Thoracic aorta (tissue), 2 donors: Measurements from ENCODE around the gene MRPS9. TPM values are rescaled to one million over a fixed set of nuclear protein-coding genes. Genes with fewer than 3 reads are reported as not detected.

Source experiments
- ATAC-seq: fragments of 150-250 bp; one replicate; pipeline ENCODE4 v1.8.0; 2017; ENCODE audit warnings: low read depth; ENCODE audit not compliant: insufficient number of reproducible peaks, low FRiP score
- DNase-seq: peaks from one replicate; pipeline ENCODE4 v3.0.0-alpha.2; 2020; ENCODE audit warnings: low spot score
- H3K27ac ChIP-seq, 2 donors: fragments of 200-600 bp; sonication (generic); 1 replicate in 1 of 2; 2 replicates in 1 of 2; pipeline ENCODE4 v1.5.1; 2016; ENCODE audit warnings: mild to moderate bottlenecking in 2 of 2, moderate library complexity in 2 of 2
- H3K27me3 ChIP-seq: fragments of 200-600 bp; sonication (generic); replicated peaks from 2 replicates; pipeline ENCODE4 v1.6.0; 2016; ENCODE audit warnings: mild to moderate bottlenecking; ENCODE audit not compliant: insufficient read depth
- H3K36me3 ChIP-seq: fragments of 200-600 bp; sonication (generic); one replicate; pipeline ENCODE4 v1.5.1; 2016
- H3K4me1 ChIP-seq, 2 donors: fragments of 200-600 bp; sonication (generic); 1 replicate in 1 of 2; 2 replicates in 1 of 2; pipeline versions ENCODE4 v1.5.1 to v1.6.0; 2016; ENCODE audit warnings: low read depth in 2 of 2, mild to moderate bottlenecking in 1 of 2; ENCODE audit not compliant: control insufficient read depth in 1 of 2
- H3K4me3 ChIP-seq: fragments of 200-600 bp; sonication (generic); 2 replicates; pipeline ENCODE4 v1.5.1; 2016; ENCODE audit warnings: mild to moderate bottlenecking
- H3K9me3 ChIP-seq: fragments of 200-600 bp; sonication (generic); 2 replicates; pipeline ENCODE4 v1.5.1; 2016
- total RNA-seq, 2 donors: library from RNA; depleted of rRNA; stranded (reverse); fragments of >200 nt; gene quantifications; one replicate each; pipeline versions ENCODE4 v1.1.0 to v1.2.3, GENCODE V29; 2016
- TF ChIP-seq, protein P1 (sequence below): fragments of 200-600 bp; sonication (generic); IDR thresholded peaks from one replicate; pipeline ENCODE4 v1.5.1; 2019; ENCODE audit warnings: antibody characterized with exemption

Gene MRPS9
- total RNA-seq, 2 donors from 2014 or later = 6.5 to 18.0 TPM

GRCh38 chr2:105082107-105082506 is 44.2 kb downstream of the MRPS9 start:
- Histone ChIP-seq H3K36me3 (no peaks in the 10 kb centered on the region), H3K4me1 (peaks cover 7 to 21% of the 10 kb centered on the region in 2 donors), H3K9me3 (no peaks in the 10 kb centered on the region), H3K27me3 (no peaks in the 10 kb centered on the region), H3K27ac (no peak overlapping the region), H3K4me3 (no peak overlapping the region)
- DNase-seq (no peak), ATAC-seq (no peak)
- TF ChIP-seq, protein P1, sequence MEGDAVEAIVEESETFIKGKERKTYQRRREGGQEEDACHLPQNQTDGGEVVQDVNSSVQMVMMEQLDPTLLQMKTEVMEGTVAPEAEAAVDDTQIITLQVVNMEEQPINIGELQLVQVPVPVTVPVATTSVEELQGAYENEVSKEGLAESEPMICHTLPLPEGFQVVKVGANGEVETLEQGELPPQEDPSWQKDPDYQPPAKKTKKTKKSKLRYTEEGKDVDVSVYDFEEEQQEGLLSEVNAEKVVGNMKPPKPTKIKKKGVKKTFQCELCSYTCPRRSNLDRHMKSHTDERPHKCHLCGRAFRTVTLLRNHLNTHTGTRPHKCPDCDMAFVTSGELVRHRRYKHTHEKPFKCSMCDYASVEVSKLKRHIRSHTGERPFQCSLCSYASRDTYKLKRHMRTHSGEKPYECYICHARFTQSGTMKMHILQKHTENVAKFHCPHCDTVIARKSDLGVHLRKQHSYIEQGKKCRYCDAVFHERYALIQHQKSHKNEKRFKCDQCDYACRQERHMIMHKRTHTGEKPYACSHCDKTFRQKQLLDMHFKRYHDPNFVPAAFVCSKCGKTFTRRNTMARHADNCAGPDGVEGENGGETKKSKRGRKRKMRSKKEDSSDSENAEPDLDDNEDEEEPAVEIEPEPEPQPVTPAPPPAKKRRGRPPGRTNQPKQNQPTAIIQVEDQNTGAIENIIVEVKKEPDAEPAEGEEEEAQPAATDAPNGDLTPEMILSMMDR = no peak

- H3K27me3 ChIP-seq = no peaks in the 10 kb centered on the region
- peaks cover 6 to 19% of the 10 kb centered on the region in 2 donors for H3K4me1 ChIP-seq
- H3K36me3 ChIP-seq = no peaks in the 10 kb centered on the region
- no peaks in the 10 kb centered on the region for H3K9me3 ChIP-seq
- TF ChIP-seq, protein P1 = no peak
- no peak overlapping the region for H3K27ac ChIP-seq
- DNase-seq = no peak
- H3K4me3 ChIP-seq = no peak overlapping the region
- no peak for ATAC-seq
These were observed 47.7 kb downstream of the MRPS9 start for GRCh38 chr2:105085525-105085924.

DNA sequence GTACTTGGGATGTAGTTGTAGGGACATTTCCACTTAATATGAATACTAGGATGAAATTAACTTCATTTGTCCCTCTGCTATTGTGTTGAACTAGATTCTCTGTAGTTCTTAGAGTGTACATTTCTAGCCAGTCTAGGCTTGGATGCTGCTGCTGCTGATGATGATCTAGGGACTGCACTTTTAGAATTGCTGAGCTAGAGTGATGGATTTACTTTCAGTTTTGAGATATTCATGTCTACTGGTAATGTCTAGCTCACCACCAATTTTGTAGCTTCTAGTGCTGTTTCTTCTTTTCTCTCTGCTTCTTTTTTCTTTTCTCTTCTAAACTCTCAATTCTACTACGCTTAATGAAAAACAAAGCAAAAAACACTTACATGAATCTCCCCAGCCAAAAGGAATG is 49.4 kb downstream of the MRPS9 start:
- no peak for DNase-seq
- Histone ChIP-seq H3K4me3 (no peak overlapping the region), H3K36me3 (no peaks in the 10 kb centered on the region), H3K9me3 (no peaks in the 10 kb centered on the region), H3K27me3 (no peaks in the 10 kb centered on the region), H3K27ac (no peak overlapping the region), H3K4me1 (peaks cover 0 to 1% of the 10 kb centered on the region in 2 donors)
- no peak for ATAC-seq
- TF ChIP-seq, protein P1 = no peak

DNA sequence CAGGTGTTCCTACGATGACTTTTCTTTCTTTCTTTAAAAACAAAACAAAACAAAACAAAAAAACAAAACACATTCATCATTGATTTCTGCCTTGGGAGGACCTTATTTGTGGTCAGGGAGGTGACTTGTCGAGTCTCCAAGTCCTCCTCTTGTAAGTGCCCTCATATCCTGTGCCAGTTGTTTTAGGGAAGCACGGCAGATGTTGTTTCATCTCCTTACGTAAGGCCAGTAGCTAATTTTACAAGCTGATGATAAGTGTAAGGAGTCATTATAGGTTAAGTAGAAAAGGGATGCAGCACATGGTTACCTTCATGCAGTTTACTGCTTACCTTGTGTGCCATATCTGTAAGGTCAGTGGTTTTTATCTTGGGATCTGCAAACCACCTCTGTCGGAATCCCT is 52.2 kb downstream of the MRPS9 start:
- ATAC-seq (no peak), DNase-seq (no peak)
- H3K27ac ChIP-seq = no peak overlapping the region
- no peaks in the 10 kb centered on the region for H3K4me1 ChIP-seq
- TF ChIP-seq, protein P1 = no peak
- H3K36me3 ChIP-seq = no peaks in the 10 kb centered on the region
- no peaks in the 10 kb centered on the region for H3K9me3 ChIP-seq
- H3K4me3 ChIP-seq = no peak overlapping the region
- no peaks in the 10 kb centered on the region for H3K27me3 ChIP-seq

- Histone ChIP-seq H3K9me3 (no peaks in the 10 kb centered on the region), H3K27me3 (no peaks in the 10 kb centered on the region), H3K36me3 (peaks cover 3% of the 10 kb centered on the region), H3K4me3 (no peak overlapping the region), H3K4me1 (no peaks in the 10 kb centered on the region), H3K27ac (no peak overlapping the region)
- DNase-seq (no peak), ATAC-seq (no peak)
- TF ChIP-seq, protein P1 = no peak
These were observed 54.9 kb downstream of the MRPS9 start for GRCh38 chr2:105092797-105093196.
